ENCODE data around the gene CYP1B1.

GRCh38 chr2:38037757-38038621 is 38.0 kb downstream of the CYP1B1 start:
- TF ChIP-seq POLR2A (IDR thresholded peaks at IDR 0.05) (no peak), CTCF (IDR thresholded peaks at IDR 0.05) (peak in 2 of 6 experiments; percentile 17 to 28)

Data from esophagus squamous epithelium (tissue), 4 donors.